ENCODE measurements around the gene PEPD.

PEPD gene

DNA sequence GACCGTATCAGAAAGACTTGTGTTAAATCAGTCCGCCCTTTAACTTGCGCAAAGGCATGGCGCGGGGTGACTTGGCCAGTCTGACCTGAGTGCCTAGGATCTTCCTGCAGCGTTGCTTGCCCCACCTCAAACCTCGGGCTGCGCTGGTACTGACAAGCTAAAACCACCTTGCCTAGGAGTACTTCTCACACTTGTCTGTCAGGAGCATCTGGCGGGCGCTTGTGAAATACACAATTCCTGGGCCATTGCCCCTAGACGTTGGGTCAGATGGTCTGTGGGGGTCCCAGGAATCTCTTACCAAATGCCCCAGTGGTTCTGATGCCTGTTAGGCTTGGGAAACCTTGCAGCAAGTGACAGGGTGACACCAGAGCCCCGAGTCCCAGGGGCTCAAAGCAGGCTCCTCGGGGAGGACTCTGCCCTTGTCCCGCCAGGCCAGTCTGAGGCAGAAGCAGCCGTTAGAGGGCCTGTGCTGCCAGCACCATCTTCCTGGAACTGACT, 135.2 kb downstream of the PEPD start:
- Mint-ChIP-seq H3K9me3 (no peaks in the 10 kb centered on the region), H3K36me3 (ENCODE audit: low read depth) (no peaks in the 10 kb centered on the region), H3K27ac (no peak overlapping the region), H3K4me1 (ENCODE audit: low read depth) (no peaks in the 10 kb centered on the region), H3K4me3 (no peak overlapping the region), H3K27me3 (ENCODE audit: low read depth) (no peaks in the 10 kb centered on the region)

DNA sequence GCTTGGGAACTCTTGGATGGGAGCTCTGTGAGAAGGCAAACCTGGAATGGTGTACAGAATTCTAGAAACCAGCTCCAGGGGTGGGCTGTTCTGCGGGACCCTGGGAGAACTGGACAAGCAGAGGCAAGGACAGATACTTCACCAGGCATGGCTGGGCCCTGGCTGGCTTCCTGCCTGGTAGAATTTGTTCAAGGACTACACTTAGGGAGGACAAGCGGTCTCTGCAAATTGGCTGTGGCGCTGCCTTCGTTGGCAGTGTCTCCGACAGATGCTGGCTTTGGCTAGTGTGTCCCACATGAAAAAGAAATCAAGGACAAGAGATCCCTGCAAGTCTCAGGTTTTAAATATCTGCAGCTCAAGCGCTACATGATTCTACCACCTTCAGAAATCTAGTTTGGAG, 135.6 kb downstream of the PEPD start:
- H3K9me3 Mint-ChIP-seq: no peaks in the 10 kb centered on the region
- no peak overlapping the region for H3K4me3 Mint-ChIP-seq
- no peak overlapping the region for H3K27ac Mint-ChIP-seq
- H3K36me3 Mint-ChIP-seq (ENCODE audit: low read depth): peaks cover 3% of the 10 kb centered on the region
- H3K4me1 Mint-ChIP-seq (ENCODE audit: low read depth): no peaks in the 10 kb centered on the region
- H3K27me3 Mint-ChIP-seq (ENCODE audit: low read depth): no peaks in the 10 kb centered on the region

DNA sequence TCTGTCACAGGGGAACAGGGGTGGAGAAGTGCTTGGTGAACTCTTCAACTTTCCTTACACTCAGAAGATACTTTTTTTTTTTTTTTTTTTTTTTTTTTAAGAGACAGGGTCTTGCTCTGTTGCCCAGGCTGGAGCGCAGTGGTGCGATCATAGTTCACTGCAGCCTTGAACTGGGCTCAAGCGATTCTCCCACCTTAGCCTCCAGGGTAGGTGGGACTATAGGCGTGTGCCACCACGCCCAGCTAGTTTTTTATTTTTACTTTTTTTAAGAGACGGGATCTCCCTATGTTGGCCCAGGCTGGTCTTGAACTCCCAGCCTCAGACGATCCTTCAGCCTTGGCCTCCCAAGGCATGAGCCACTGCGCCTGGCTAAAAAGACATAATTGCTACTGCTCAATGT, 136.6 kb downstream of the PEPD start:
- Mint-ChIP-seq H3K27ac (no peak overlapping the region), H3K36me3 (ENCODE audit: low read depth) (peaks cover 5% of the 10 kb centered on the region), H3K27me3 (ENCODE audit: low read depth) (no peaks in the 10 kb centered on the region), H3K9me3 (no peaks in the 10 kb centered on the region), H3K4me1 (ENCODE audit: low read depth) (no peaks in the 10 kb centered on the region), H3K4me3 (no peak overlapping the region)

DNA sequence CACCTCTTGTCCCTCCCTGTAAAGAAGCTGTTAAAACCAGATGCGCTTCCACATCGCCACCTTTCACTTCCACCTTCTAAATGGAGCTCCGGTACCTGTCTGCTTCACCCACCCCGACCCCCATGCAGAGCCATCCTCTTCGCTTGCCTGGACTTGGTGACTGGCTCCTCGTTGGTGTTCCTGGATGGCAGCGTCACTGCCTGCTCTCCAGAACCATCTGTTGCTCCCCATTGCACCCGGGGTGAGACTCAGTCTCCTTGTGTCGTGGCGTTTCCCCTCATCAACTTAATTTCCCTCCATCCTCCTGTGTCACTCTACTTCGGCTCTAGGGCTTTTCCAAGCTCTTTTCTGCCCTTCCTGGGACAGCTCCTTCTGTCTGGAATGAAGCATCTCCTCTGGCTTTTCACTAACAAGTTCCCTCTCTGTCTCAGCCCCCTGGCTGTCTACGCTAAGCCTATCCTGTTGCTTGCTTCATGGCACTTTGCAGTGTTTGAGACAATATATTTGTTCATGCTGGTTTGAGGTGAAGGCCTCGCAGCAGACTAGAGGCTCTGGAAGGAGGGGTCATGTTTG, 137.8 kb downstream of the PEPD start:
- Mint-ChIP-seq H3K36me3 (ENCODE audit: low read depth) (peaks cover 11% of the 10 kb centered on the region), H3K27ac (no peak overlapping the region), H3K4me1 (ENCODE audit: low read depth) (peaks cover 3% of the 10 kb centered on the region), H3K27me3 (ENCODE audit: low read depth) (no peaks in the 10 kb centered on the region), H3K4me3 (no peak overlapping the region), H3K9me3 (no peaks in the 10 kb centered on the region)

DNA sequence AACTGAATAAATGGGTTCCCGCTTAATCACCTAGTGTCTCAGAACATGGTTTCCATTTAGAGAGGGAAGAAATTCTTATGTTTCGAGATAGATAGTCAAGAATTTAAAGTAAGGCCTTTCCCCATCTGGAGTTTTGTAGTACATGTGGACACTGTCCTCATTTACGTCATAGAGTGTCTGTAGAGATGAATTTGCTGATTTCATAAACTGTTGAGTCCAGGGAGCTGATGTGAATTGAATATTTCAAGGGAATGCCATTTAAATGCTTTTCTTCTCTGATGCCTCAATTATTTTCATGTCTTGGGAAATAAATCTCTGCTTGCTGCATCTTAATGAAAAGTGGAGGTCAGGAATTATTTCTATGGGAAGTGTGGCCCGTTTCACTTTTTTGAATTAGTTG, 138.6 kb downstream of the PEPD start:
- Mint-ChIP-seq H3K27me3 (ENCODE audit: low read depth) (no peaks in the 10 kb centered on the region), H3K4me3 (no peak overlapping the region), H3K9me3 (no peaks in the 10 kb centered on the region), H3K27ac (no peak overlapping the region), H3K4me1 (ENCODE audit: low read depth) (peaks cover 3% of the 10 kb centered on the region), H3K36me3 (ENCODE audit: low read depth) (peaks cover 11% of the 10 kb centered on the region)

DNA sequence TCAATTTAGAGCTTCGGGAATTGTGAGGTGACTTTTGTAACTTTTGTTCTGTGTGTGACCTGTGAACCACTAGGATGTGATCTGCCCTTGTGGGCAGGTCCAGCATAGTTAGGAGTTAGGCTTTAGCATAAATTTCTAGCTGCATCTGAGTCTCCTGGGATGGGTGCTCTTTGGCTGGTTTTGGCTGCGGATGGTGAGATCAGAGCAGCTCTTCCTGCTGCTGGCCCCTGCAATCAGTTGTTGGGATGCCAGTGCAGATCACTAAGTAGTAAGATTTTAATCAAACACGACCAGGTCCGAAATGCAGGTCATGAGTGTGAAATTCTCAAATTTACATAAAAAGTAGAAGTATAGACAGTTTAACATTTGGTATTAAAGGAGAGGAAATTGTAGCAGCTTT, 139.6 kb downstream of the PEPD start:
- Mint-ChIP-seq H3K9me3 (no peaks in the 10 kb centered on the region), H3K27ac (no peak overlapping the region), H3K4me3 (no peak overlapping the region), H3K36me3 (ENCODE audit: low read depth) (peaks cover 11% of the 10 kb centered on the region), H3K4me1 (ENCODE audit: low read depth) (peaks cover 8% of the 10 kb centered on the region), H3K27me3 (ENCODE audit: low read depth) (no peaks in the 10 kb centered on the region)

DNA sequence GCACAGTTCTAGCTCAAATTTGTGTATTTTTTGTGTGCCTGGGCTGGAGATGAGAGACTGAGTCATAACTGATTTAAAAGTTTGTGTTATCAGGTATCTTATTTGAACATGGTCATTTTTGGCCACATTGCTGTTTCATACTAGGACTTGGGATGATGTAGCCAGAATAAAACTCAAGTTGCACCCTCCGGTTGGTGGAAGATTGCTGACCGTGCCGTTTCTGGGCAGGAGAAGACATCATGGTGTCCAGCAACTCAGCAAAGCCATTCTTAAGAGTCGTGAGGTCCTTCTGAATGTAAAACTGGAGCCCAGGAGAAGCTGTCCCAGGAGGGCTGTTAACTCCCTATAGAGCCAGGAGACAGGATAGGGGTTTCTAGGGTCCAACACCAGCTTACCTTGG, 140.5 kb downstream of the PEPD start:
- H3K4me1 Mint-ChIP-seq (ENCODE audit: low read depth): peaks cover 16% of the 10 kb centered on the region
- peaks cover 13% of the 10 kb centered on the region for H3K36me3 Mint-ChIP-seq (ENCODE audit: low read depth)
- H3K27ac Mint-ChIP-seq: no peak overlapping the region
- H3K27me3 Mint-ChIP-seq (ENCODE audit: low read depth): no peaks in the 10 kb centered on the region
- no peaks in the 10 kb centered on the region for H3K9me3 Mint-ChIP-seq
- H3K4me3 Mint-ChIP-seq: no peak overlapping the region

DNA sequence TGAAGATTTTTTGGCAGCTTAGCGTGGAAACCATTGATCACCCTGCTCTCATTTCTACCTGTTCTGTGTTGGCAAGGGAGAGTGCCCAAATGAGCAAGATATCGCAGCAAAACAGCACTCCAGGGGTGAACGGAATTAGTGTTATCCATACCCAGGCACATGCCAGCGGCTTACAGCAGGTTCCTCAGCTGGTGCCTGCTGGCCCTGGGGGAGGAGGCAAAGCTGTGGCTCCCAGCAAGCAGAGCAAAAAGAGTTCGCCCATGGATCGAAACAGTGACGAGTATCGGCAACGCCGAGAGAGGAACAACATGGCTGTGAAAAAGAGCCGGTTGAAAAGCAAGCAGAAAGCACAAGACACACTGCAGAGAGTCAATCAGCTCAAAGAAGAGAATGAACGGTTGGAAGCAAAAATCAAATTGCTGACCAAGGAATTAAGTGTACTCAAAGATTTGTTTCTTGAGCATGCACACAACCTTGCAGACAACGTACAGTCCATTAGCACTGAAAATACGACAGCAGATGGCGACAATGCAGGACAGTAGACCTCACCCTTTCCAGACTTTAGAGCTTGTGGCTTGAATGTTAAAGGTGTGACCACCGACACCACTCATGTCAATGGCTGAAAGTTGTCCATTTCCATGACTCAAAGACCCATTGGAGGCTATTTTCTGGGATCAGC, 142.3 kb downstream of the PEPD start:
- Mint-ChIP-seq H3K27ac (no peak overlapping the region), H3K4me1 (ENCODE audit: low read depth) (peaks cover 31% of the 10 kb centered on the region), H3K4me3 (no peak overlapping the region), H3K36me3 (ENCODE audit: low read depth) (peaks cover 20% of the 10 kb centered on the region), H3K9me3 (no peaks in the 10 kb centered on the region), H3K27me3 (ENCODE audit: low read depth) (no peaks in the 10 kb centered on the region)

DNA sequence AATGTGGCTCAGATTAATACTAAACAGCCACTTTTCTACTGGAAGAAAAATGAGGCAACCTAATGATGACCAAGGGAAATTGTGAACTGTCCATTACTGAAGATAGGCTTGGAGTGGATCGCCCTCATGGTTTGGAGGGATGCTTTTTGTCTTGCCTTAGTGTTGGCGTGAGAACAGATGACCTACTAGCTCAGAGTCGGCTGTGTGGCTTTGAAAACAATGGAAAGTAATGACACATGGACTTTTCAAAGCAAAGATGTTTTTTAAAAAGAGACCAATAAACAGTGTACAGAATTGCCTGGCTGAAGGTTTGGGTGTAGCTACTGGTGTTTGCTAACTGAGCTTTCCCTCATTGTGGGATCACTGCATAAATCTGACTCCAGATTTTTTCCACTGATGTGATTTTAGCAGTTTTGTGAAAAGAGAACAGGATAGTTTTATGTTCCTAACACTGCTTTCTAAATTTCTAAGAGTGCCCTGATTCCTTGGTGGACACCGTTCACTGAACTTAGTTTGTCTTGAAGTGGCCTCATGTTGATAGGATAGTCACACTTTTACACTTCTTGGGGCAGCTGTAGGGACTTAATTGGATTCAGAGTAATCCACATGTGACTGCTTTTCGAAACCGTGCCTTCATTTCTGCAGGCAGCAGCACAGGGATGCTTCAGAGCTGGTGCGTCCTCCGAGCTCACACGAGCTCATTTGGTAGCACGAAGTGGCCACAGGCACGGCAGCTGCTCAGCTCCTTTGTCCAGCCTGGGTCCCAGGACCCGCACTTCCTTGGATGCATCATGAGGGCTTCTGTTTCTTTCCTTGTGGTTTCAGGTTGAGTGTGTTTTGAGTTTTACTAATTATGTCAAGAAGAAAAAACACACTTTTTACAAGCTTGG, 143.8 kb downstream of the PEPD start:
- H3K36me3 Mint-ChIP-seq (ENCODE audit: low read depth): peaks cover 22% of the 10 kb centered on the region
- no peaks in the 10 kb centered on the region for H3K27me3 Mint-ChIP-seq (ENCODE audit: low read depth)
- peaks cover 34% of the 10 kb centered on the region for H3K4me1 Mint-ChIP-seq (ENCODE audit: low read depth)
- H3K27ac Mint-ChIP-seq: no peak overlapping the region
- H3K4me3 Mint-ChIP-seq: no peak overlapping the region
- no peaks in the 10 kb centered on the region for H3K9me3 Mint-ChIP-seq

DNA sequence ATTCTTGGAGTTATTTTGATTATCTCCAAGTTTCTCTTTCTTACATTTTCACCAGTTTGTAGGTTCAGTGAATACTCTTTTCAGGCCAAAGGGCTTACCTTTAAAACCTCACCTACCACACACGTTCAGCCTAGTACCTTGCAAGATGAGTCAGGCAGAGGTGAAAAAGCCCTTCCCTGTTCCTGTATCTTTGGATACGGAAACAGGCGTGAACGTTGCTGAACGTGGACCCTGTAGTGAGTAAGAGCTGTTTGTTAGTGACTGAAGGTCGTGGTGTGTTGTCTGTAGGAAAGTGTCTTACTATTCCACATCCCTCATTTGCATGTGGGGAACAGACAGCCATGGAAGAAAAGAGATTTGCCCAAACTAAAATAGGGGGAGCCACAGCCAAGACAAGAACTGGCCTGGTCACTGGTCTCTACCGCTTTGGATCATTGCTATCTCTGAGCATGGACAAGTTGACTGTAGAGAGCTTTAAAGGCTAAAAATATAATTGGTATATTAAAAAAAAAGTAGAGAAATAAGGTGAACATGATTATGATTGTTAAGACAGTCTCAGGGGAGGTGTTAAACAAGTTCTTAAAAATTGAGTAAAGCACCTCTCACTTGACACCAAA, 144.5 kb downstream of the PEPD start:
- H3K36me3 Mint-ChIP-seq (ENCODE audit: low read depth): peaks cover 22% of the 10 kb centered on the region
- H3K27ac Mint-ChIP-seq: no peak overlapping the region
- H3K4me1 Mint-ChIP-seq (ENCODE audit: low read depth): peaks cover 38% of the 10 kb centered on the region
- H3K9me3 Mint-ChIP-seq: no peaks in the 10 kb centered on the region
- H3K27me3 Mint-ChIP-seq (ENCODE audit: low read depth): no peaks in the 10 kb centered on the region
- H3K4me3 Mint-ChIP-seq: no peak overlapping the region

DNA sequence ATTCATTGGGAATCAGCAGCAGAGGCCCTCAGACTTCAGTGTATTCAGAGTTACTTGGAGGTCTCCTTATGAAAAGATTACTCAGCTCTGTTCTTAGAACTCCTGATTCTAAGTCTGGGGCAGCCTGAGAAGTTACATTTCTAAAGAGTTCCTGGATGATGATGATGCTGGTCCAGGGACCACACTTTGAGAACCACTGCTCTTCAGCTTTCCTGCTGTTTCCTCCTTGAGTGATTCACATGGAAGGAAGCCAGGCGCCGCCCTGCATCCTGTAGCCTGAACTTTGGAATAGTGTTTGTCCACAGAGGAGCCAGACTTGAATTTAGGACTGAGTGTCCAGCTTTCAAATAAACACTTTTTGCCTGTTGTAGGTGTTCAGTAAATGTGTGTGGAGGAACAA, 145.2 kb downstream of the PEPD start:
- Mint-ChIP-seq H3K27me3 (ENCODE audit: low read depth) (no peaks in the 10 kb centered on the region), H3K9me3 (no peaks in the 10 kb centered on the region), H3K27ac (no peak overlapping the region), H3K4me3 (no peak overlapping the region), H3K36me3 (ENCODE audit: low read depth) (peaks cover 22% of the 10 kb centered on the region), H3K4me1 (ENCODE audit: low read depth) (peaks cover 38% of the 10 kb centered on the region)

DNA sequence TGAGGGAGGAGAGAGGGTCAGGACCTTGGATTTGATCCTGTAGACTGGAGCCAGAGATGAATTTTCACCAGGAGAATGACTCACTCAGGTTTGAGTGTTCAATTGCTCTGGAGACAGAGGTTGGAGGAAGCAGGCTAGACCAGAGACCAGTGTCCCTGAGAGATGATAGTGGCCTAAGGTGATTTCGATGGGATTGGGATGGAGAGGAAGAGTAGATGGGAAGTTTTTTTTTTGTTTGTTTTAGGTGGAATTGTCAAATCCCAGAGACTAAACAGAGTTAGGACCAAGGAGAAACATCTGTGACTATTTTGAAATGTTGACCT, 145.8 kb downstream of the PEPD start:
- peaks cover 17% of the 10 kb centered on the region for H3K36me3 Mint-ChIP-seq (ENCODE audit: low read depth)
- no peaks in the 10 kb centered on the region for H3K9me3 Mint-ChIP-seq
- H3K4me1 Mint-ChIP-seq (ENCODE audit: low read depth): peaks cover 38% of the 10 kb centered on the region
- H3K4me3 Mint-ChIP-seq: peak overlapping the region; percentile 87
- H3K27ac Mint-ChIP-seq: no peak overlapping the region
- H3K27me3 Mint-ChIP-seq (ENCODE audit: low read depth): no peaks in the 10 kb centered on the region

DNA sequence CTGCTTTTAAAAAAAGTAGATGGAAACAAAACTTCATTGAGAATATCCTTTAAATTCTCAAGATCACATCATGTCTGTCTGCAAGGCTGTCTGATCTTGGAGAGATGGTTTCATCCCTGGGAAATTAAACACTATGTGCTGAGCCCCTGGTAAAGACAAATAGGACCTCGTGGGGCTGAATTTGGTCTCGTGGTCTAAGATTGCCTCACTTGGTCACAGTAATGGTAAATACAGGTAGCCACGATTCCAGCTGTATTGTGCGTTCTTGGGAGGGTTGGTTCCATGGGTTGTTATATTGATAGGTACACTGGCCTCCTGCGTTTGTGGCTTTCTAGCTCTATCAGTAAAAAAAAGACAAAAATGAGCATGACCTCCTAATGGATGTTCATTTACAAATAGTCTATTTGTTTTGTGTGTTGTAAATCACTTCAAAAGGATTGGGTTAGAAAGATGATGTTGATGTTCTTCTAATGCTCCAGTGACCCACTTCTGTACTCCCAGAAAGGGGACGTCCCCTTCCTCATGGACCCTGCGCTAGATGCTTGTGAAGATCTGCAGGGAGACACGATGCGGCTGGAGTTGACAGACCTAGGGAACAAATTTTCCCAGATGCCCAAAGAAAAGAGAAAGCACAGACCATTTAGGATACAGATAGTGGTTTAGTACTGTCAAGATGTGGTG, 146.3 kb downstream of the PEPD start:
- Mint-ChIP-seq H3K27me3 (ENCODE audit: low read depth) (no peaks in the 10 kb centered on the region), H3K4me1 (ENCODE audit: low read depth) (peaks cover 38% of the 10 kb centered on the region), H3K27ac (no peak overlapping the region), H3K4me3 (peak overlapping the region; percentile 87), H3K9me3 (no peaks in the 10 kb centered on the region), H3K36me3 (ENCODE audit: low read depth) (peaks cover 16% of the 10 kb centered on the region)

DNA sequence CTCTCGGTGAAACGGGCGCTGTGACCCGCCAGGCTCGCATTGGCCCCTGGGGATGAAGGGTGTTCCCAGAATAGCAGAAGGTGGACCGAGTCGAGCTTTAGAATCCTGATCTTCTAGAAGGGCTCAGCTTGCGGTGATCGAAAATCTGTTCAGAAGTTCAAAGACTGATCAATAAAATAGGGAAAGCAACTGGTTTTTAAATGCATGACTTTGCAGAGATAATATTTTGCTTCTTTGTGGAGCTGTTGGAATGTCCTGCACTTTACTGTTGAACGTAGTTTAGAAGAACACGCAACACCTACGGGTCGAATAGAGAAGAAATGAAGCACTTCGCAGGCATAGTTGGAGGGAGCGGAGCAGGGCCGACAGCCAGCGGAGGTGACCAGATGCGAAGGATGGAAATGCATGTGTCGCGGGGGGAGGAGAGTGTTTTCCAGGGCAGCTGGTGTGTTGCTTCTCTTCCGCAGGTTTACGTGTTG, 147.3 kb downstream of the PEPD start:
- H3K4me1 Mint-ChIP-seq (ENCODE audit: low read depth): peaks cover 38% of the 10 kb centered on the region
- peaks cover 15% of the 10 kb centered on the region for H3K36me3 Mint-ChIP-seq (ENCODE audit: low read depth)
- H3K27ac Mint-ChIP-seq: peak overlapping the region; percentile 49
- H3K27me3 Mint-ChIP-seq (ENCODE audit: low read depth): no peaks in the 10 kb centered on the region
- H3K9me3 Mint-ChIP-seq: no peaks in the 10 kb centered on the region
- peak overlapping the region; percentile 87 for H3K4me3 Mint-ChIP-seq

All from T-helper 1 cell treated with Interleukin-12 subunit alpha and Interleukin-12 subunit beta and Interleukin-4 antibody, amounts not matched to agents 30 μg/mL and 1 μg/mL, for 36 hours (primary cell).